ENCODE data around the gene KLHL13. TPM values are rescaled to one million over a fixed set of nuclear protein-coding genes. Genes with fewer than 3 reads are reported as not detected.

The KLHL13 gene
- total RNA-seq, 1 experiment from 2014 or later = 4.2 TPM

GRCh38 chrX:118066867-118067515 is 49.6 kb downstream of the KLHL13 start:
- ChIA-PET CTCF (no interaction called here), POLR2A (no interaction called here), RAD21 (ENCODE audit: low non-redundant PET in 1 of 2, low total read pairs in 2 of 2, uncharacterized antibody in 2 of 2, unreplicated experiment in 2 of 2) (no interaction called here)
- H3K4me1 ChIP-seq (ENCODE audit: control insufficient read depth in 1 of 2, insufficient read depth in 2 of 2, low read length in 2 of 2) = no peaks in the 10 kb centered on the region
- H3K36me3 ChIP-seq (ENCODE audit: control insufficient read depth in 1 of 2, insufficient read depth in 2 of 2, low read length in 2 of 2) = no peaks in the 10 kb centered on the region
- BruUV-seq (replicated peaks) = no TSS peak
- H2AFZ ChIP-seq (ENCODE audit: low read depth, low read length, poor library complexity, severe bottlenecking) = no peak overlapping the region
- TF ChIP-seq ZNF274 (IDR thresholded peaks at IDR 0.05; ENCODE audit: low read depth, low read length) (no peak), ATF3 (IDR thresholded peaks at IDR 0.05) (no peak), ELF1 (IDR thresholded peaks at IDR 0.05; ENCODE audit: borderline replicate concordance, low read depth) (no peak), CBX3 (IDR thresholded peaks at IDR 0.05; ENCODE audit: low read depth) (no peak), JUND (IDR thresholded peaks at IDR 0.05) (no peak), TCF7L2 (IDR thresholded peaks at IDR 0.05; ENCODE audit: borderline replicate concordance, extremely low read depth, insufficient read depth, insufficient read length) (no peak), SP1 (IDR thresholded peaks at IDR 0.05; ENCODE audit: low read depth) (no peak), CTCF (IDR thresholded peaks at IDR 0.05 in 2 of 3, conservative IDR thresholded peaks at IDR 0.05 in 1 of 3; ENCODE audit: borderline replicate concordance in 1 of 3, insufficient read depth in 1 of 3, low read depth in 2 of 3, low read length in 2 of 3) (no peak), FOSL1 (IDR thresholded peaks at IDR 0.05; ENCODE audit: low read depth) (no peak), ZFX (IDR thresholded peaks at IDR 0.05) (no peak)
- no peak overlapping the region for H3K4me3 ChIP-seq (replicated peaks in 1 of 2; ENCODE audit: low read depth in 1 of 2, low read length in 2 of 2)
- no peaks in the 10 kb centered on the region for H4K20me1 ChIP-seq (ENCODE audit: insufficient read depth)
- no peaks in the 10 kb centered on the region for H3K79me2 ChIP-seq (ENCODE audit: insufficient read depth, low read length)
- H3K9me2 ChIP-seq (ENCODE audit: insufficient read depth) = no peaks in the 10 kb centered on the region
- DNase-seq (ENCODE audit: low read depth, low spot score) (no peak), ATAC-seq (no peak)
- H3K4me2 ChIP-seq (ENCODE audit: low read length) = no peak overlapping the region
- no peaks in the 10 kb centered on the region for H3K27me3 ChIP-seq (ENCODE audit: insufficient read depth, low read length)
- H3K9ac ChIP-seq (ENCODE audit: low read length) = no peak overlapping the region
- H3K9me3 ChIP-seq (ENCODE audit: control insufficient read depth in 1 of 2, insufficient read depth in 1 of 2, low read depth in 1 of 2, low read length in 2 of 2) = no peaks in the 10 kb centered on the region
- no peak overlapping the region for H3K27ac ChIP-seq (ENCODE audit: low read depth, low read length)
- intact Hi-C loops (cut with micrococcal nuclease) = no loop called here

All from HCT116 (cell line).